T follicular helper cell (primary cell): ENCODE results near the gene ZBTB34.
A peak's percentile ranks its signal among the peaks of the same experiment; 100 is the strongest.
"Not testable (repeated sequence)": the region's sequence is repeated elsewhere in the genome, so short reads cannot be mapped to it uniquely, and the experiment has no call there.

ENCODE experiments used
- DNase-seq: peaks from one replicate; pipeline ENCODE4 v3.0.0-alpha.2; 2020; ENCODE audit warnings: low read depth
- total RNA-seq, 2 experiments: gene quantifications; one replicate each; lab custom pipeline; 2026; lab: John Stamatoyannopoulos, UW

The ZBTB34 gene, protein sequence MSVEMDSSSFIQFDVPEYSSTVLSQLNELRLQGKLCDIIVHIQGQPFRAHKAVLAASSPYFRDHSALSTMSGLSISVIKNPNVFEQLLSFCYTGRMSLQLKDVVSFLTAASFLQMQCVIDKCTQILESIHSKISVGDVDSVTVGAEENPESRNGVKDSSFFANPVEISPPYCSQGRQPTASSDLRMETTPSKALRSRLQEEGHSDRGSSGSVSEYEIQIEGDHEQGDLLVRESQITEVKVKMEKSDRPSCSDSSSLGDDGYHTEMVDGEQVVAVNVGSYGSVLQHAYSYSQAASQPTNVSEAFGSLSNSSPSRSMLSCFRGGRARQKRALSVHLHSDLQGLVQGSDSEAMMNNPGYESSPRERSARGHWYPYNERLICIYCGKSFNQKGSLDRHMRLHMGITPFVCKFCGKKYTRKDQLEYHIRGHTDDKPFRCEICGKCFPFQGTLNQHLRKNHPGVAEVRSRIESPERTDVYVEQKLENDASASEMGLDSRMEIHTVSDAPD
- total RNA-seq, result 19.3 to 27.1 reads per million in 2 experiments

DNA sequence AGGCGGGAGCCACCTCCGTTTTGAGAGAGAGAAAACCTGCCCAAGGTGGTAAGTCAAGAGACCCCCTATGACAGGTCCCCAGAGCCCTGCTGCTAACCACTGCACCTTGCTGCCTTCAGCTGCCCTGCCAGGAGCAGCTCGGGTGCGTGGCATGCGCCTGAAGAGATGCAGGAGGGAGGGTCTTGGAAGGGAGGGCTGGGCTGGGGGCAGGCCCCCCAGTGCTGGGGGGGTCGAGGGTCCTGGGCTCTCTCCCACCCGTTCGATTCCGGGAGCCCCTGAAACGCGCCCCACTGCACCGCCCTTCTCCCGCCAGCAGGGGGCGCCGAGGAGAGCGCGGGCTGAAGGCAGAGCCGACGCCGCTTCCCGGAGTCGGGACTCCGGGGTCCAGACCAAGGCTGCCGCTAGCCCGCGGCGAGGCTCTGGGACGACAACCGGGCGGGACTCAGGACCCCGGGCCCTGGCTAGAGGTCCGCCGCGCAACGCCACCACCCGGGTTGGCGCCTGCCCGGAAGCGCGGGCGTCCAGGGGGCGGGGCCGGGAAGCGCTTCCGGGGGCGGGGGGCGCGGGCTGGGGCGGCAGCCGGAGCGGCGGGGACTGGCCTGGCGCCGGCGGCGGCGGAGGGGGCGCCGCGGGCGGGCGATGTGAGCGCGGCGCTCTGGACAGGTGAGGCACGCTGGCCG is at the start of gene ZBTB34:
ZBTB34 (plus strand) TSS at position 563 of the 680 bp plus-strand sequence. CDS start 18,761 bp downstream, outside the sequence.
- peak; percentile 62 for DNase-seq

DNA sequence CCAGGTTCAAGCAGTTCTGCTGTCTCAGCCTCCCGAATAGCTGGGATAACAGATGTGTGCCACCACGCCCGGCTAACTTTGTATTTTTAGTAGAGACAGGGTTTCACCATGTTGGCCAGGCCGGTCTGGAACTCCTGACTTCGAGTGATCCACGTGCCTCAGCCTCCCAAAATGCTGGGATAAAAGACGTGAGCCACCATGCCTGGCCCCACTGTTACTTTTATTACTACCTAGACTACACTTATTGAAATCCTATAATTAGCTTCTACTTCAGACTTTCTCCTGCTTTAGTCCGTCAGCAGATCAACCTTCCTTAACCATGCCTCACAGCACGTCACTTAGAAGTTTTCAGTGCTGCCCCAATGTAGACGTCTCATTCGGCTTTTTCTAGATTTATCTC is 47.4 kb upstream of the ZBTB34 start:
- DNase-seq, result no peak

DNA sequence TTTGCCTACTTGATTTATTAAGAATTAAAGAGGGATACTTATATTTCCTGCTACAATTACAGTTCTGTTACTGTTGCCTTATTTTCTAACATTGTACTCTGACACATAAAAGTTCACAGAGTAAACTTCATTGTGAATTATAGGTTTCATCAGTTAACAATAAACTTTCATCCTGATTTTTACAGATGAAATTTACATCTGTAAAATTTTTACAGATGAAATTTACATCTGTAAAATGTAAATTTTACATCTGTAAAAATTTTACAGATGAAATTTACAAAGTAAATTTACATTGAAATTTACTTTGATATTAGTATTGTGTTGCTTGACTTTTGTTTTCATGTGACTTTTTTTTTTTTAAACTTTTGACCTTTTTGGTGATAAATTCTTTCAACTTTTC is 46.3 kb upstream of the ZBTB34 start:
- no peak for DNase-seq

DNA sequence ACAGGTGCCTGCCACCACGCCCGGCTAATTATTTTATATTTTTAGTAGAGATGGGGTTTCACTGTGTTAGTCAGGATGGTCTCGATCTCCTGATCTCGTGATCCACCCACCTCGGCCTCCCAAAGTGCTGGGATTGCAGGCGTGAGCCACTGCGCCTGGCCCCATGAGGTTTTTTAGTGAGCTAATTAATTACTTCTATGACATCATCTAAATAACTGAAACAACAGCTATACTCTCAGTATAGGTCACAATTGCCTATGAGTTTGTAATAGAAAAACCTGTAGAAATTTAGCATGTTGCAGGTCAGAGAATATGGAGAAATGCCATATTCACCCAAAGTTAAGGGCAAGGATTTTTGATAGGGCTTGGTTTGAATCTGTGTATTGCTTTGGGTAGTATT is 42.8 kb upstream of the ZBTB34 start:
- not testable (repeated sequence) for DNase-seq

DNA sequence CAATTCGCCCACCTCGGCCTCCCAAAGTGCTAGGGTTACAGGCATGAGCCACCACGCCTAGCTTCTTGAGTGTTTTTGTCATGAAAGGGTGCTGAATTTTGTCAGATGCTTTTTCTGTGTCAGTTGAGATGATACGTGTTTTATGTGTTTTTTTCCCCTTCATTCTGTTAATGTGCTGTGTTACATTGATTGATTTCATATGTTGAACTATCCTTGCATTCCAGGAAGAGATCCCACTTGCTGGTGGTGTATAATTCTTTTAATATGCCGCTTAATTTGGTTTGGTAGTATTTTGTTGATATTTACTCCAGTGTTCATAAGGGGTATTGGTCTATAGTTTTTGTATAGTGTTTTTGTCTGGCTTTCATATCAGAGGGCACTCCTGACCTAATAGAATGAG is 42.0 kb upstream of the ZBTB34 start:
- no peak for DNase-seq

DNA sequence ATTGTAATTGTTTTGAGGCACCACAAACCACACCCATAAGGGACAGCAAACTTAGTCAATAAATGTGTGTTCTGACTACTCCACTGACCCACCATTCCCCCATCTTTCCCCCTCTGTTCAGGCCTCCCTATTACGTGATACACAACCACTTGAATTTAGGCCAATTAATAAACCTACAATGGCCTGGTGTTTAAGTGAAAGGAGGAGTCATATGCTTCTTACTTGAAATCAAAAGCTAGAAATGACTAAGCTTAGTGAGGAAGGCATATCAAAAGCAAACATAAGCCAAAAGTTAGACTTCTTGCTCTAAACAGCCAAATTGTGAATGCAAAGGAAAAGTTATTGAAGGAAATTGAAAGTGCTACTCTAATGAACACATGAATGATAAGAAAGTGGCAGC is 41.0 kb upstream of the ZBTB34 start:
- DNase-seq, result no peak

DNA sequence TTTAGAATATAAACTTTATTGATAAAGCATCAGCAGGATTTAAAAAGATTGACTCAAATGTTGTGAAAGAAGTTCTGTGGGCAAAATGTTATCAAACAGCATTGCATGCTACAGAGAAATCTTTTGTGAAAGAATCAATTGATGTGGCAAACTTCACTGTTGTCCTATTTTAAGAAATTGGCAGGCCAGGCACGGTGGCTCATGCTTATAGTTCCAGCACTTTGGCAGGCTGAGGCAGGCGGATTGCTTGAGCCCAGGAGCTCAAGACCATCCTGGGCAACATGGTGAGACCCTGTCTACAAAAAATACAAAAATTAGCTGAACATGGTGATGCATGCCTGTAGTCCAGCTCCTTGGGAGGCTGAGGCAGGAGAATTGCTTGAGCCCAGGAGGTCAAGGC is 38.2 kb upstream of the ZBTB34 start:
- no peak for DNase-seq

DNA sequence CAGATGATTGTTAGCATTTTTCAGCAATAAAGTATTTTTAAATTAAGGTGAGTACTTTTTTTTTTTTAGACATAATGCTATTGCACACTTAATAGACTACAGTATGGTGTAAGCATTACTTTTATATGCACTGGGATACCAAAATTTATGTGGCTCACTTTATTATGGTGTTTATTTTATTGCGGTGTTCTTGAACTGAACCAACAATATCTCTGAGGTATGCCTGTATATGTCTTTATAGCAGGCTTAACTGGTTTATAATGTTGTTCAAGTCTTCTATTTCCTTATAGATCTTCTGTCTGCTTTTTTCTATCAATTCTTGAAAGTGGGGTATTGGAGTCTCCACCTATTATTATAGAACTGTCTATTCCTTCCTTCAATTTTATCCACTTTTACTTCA is 37.6 kb upstream of the ZBTB34 start:
- DNase-seq, result no peak

DNA sequence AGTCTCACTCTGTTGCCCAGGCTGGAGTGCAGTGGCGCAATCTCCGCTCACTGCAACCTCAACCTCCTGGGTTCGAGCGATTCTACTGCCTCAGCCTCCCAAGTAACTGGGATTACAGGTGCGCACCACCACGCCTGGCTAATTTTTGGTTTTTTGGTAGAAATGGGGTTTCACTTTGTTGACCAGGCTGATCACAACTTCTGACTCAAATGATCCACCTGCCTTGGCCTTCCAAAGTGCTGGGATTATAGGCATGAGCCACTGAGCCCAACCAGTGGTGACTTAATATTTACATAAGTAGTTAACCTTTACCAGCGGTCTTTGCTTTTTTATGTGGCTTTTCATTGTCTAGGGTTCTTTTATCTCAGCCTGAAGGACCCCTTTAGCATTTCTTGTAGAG is 36.4 kb upstream of the ZBTB34 start:
- not testable (repeated sequence) for DNase-seq

DNA sequence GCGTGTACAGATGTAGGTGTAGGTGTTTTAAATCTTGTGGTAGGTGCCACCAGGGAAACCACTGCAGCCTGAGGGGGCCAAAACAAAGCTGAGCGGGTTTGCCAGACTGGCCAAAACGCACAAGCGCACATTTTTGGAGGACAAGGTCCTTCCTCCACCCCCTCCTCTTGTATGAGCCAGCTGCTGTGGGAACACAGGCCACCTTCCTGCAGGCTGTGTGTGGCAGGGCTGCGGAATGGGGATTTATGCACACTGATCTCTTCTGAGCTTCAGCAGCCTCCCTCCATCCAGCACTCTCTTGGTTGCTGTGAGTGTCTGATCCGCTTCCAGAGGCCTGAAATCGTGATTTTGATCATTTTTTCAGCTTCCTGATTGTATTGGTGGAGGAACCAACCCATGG is 33.2 kb upstream of the ZBTB34 start:
- DNase-seq, result no peak

DNA sequence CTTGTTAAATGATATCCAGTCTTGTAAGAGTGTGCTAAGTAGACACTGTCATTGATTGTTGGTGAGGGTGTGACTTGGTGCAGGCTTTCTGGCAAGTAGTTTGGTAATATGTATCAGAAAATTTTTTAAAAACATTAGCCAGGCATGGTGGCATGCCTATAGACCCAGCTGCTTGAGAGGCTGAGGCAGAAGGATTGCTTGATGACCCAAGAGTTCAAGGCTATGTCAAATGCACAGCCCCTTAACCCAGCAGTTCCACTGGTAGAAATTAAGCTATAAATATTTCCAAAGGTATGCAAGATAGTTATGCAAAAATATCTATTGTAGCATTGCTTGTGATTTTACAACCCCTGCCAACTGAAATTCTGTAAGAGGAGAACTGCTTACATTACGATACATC is 31.4 kb upstream of the ZBTB34 start:
- DNase-seq, result no peak

DNA sequence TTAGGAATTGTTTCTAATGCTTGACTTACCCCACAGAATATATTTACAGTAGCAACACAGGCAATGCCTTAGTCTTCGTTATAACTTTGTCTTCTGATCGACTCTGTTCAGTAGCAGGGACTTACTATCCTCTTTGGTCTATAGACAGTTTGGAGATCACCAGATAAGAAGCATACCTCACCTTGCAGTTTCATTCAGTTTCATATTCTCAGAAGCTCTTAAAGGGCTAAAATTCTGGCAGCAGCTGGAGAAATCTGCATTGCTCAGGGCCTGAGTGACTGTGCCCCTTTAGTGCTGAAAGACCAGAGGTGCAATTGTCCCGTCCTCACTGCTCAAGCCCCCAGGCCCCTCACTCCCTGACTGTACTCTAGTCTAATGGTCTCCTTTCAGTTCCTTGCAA is 29.6 kb upstream of the ZBTB34 start:
- DNase-seq, result no peak

DNA sequence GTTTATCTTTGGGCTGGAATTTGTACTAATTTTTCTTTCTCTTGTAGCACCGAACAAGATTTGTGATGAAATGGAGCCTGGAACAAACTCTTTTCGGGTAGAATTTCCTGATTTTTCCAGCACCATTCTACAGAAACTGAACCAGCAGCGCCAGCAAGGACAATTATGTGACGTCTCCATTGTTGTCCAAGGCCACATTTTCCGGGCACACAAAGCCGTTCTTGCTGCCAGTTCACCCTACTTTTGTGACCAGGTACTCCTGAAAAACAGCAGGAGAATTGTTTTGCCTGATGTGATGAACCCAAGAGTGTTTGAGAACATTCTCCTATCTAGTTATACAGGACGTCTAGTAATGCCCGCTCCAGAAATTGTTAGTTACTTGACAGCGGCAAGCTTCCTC is 28.0 kb upstream of the ZBTB34 start:
- DNase-seq, result no peak

DNA sequence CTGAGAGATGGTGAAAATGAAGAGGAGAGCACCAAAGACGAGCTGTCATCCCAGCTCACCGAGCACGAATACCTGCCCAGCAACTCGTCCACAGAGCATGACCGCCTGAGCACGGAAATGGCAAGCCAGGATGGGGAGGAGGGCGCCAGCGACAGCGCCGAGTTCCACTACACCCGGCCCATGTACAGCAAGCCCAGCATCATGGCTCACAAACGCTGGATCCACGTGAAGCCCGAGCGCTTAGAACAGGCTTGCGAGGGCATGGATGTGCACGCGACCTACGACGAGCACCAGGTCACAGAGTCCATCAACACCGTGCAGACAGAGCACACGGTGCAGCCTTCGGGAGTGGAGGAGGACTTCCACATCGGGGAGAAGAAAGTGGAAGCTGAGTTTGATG is 27.4 kb upstream of the ZBTB34 start:
- DNase-seq, result no peak

DNA sequence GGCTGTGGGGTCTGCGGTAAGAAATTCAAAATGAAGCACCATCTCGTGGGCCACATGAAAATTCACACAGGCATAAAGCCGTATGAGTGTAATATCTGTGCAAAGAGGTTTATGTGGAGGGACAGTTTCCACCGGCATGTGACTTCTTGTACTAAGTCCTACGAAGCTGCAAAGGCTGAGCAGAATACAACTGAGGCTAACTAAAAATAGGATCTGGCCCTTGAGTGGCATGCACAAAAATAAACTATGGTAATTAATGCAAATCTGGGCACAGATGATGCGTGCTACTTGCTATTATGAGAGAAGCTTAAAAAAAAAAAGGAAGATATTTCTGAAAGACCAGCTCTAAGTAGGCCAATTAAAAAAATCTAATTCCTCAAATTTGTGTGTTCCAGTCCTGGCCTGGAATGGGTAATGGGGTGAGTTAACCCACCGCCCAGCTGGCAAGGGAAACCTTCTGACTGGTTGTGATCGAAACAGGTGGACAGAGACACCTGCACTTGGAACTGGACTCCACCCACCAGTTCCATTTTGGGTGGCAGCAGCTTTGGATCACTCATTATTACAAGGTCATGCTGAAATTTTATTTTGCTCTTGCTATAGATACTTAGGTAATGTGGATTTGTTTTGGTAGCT is 26.6 kb upstream of the ZBTB34 start:
- no peak for DNase-seq

DNA sequence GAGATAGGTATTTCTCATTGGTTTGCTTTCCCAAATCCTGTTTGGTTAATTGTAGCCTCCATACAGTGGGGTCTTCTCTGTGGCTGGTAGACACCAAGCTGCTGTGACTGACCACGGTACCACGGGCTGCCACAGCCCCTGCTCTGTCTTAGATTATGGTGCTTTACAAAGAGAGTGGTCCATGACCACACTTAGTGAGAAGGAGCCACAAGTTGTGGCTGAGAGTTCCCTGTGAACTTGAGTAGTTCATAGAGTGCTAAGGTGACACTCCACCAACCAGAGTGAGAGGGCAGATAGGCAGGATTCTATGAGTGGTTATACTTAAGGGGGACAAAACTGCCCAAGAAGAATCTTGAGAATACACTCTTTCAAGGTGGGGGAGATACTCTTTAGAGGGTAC is 25.8 kb upstream of the ZBTB34 start:
- no peak for DNase-seq

DNA sequence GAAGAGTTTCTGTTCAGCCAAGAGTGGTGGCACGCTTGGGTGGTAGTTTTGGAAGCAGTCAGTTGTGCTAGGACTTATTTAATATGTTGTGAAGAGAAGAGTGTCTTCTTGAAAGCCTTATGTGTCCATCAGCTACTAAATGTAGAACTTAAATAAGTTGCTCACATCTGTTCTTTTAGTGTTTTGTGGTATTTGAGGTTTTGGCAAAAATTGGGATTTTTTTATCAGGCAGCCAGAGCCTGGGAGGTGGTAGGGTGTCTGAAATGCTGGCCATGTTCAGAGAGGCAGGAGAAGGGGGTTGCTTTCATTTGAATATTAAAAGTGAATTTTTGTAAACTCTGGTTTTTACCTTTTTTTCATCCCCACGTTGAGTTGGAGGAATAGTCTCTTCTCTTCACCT is 24.2 kb upstream of the ZBTB34 start:
- DNase-seq, result no peak

DNA sequence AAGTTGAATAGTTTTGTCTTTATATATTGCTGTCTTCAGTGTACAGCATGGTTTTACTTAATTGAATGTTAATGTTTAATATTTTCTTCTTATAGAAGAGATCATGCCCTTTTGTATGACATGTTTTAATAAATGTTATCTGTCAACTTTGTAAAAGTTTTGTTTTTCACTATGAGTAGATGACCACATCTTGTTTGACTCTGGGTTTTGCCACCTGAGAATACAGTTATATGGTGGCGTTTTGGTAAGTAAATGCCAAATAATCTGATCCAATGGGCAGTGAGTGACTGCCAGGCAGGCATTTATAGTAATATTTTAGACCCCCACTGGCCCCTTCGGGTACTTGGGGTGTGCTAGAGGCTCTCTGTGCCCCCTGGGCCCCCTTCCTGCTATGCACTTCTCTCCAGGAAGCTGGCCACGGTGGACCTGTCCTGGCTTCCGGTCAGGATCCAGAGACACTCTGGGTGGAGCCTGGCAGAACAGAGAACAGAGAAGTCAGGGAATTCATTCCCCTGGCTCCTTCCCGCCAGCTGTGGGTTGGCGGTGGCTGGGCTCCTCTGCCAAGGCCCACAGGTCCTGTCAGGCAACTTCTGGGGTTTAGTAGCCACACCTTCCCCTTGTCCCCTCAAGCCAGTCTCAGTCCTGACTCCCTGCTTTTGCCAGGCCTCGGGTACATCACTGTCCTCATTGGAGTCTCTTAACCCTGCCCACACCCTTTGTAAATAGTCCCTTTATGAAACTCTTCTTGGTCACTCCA is 22.2 kb upstream of the ZBTB34 start:
- DNase-seq, result no peak

DNA sequence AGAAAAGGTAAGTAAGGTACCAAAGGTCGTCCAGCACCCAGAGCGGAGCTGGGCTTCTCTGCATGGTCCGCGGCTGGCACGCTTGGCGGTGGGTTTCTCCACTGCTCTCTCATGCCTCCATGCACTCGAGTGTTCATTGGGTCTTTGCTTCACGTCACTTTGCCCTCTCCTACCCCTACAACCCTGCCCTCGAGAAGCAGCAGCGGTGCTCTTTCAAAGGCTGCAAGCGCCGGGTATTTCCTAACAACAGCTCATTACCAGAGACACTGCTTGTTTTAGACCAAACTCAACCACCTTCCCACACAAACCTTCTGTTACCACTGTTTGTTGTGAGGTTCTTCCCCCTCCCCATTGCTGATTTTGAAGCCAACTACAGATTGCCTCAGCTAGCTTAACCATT is 21.5 kb upstream of the ZBTB34 start:
- no peak for DNase-seq

DNA sequence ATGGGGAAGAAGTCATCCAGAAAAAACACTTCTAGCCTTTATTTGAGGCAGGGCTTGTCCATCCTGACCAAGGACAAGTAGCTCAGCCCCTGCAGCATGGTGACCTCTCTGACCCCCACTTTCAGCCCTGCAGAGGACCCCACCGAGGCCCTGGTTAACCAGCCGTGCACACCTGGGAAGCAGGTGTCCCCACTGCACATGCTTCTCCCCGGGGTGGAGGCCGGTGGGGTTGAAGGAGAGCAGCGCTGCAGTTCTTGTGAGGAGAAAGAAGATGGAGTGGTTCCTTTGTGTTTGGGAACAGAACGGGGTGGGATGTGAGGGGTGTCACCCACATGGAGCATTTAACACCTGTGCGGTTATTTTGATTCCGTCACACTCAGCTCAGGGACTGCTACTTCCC is 21.1 kb upstream of the ZBTB34 start:
- no peak for DNase-seq

DNA sequence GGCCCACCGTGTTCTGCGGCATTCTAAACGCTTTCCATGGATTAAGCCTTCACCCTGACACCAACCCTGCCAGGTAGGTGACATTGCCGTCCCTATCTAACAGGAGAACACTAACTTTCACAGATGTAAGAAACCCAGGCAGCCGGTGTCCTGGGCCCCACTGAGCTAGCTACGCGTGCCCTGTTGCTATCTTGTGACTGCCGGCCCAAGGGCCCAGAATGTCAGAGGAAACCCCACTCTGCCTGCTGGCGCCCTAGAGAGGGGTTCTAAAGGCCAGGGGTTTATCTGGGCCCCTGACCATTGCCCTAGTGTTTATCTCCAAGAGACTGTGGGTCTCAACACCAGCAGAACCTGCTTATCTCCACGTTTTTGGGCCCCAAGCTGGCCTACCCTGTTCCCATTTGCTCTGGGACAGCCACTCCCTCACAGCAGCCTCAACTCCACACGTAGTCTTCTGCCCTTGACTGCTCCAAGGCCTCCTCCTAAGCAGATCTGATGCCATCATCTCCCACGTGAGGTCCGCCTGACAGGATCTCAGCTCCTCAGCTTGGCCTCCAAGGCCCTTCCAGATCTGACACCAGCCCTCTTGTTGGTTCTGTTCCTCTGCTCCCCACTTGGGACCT is 18.1 kb upstream of the ZBTB34 start:
- DNase-seq, result no peak
